GM10248 (cell line): ENCODE results near the gene INPP4B.

Source experiments
- CTCF ChIA-PET: fragments of 300-600 bp; sonication (Branson Sonifier 250); formaldehyde crosslinking; extraction: SDS; loops from one replicate; lab custom pipeline; 2021; ENCODE audit warnings: antibody characterized with exemption; lab: Yijun Ruan, JAX
- POLR2A ChIA-PET: fragments of 350-650 bp; sonication (Branson Sonifier 250); formaldehyde crosslinking; extraction: SDS; loops from one replicate; lab custom pipeline; 2020; ENCODE audit warnings: antibody characterized with exemption; lab: Yijun Ruan, JAX
- DNase-seq: peaks from one replicate; pipeline ENCODE4 v3.0.0; 2012; ENCODE audit errors: extremely low spot score
- CTCF ChIP-seq: IDR thresholded peaks from 2 replicates; pipeline ENCODE4 v1.5.1; 2012; ENCODE audit warnings: mild to moderate bottlenecking, low read depth; ENCODE audit errors: extremely low read depth, missing control alignments, control extremely low read depth

Gene INPP4B

GRCh38 chr4:142566777-142567176 lies 279.3 kb downstream of the INPP4B start:
- CTCF ChIA-PET = interaction anchor here (1.1 to 2.0 kb wide), 3 partner anchors 10 to 25 kb away, joined by 3 to 5 read pairs (median 3); no protein-coding TSS in a partner anchor
- DNase-seq = no peak
- no peak for TF ChIP-seq CTCF
- POLR2A ChIA-PET = no interaction called here

- ChIA-PET POLR2A (no interaction called here), CTCF (interaction anchor here (1.2 kb wide), 1 partner anchor 25 kb away, joined by 3 read pairs; no protein-coding TSS in a partner anchor)
- TF ChIP-seq CTCF = no peak
- DNase-seq = no peak
Measured at GRCh38 chr4:142566243-142566642, 279.9 kb downstream of the INPP4B start.

DNA sequence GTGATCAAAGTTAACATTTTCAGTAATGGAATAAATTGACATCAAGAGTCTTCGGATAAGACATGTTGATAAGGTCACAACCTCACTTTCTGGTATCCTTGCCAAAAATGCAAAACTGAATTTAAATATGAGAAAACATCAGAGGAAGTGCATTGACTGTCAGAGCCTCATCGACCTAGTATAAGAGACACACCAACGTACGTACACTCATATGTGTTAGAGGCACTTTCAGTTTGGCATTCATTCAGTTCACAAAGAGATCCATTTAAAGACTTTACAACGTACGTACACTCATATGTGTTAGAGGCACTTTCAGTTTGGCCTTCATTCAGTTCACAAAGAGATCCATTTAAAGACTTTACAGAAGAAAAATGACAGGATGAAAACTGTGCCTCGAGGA lies 280.3 kb downstream of the INPP4B start:
- DNase-seq = no peak
- POLR2A ChIA-PET = no interaction called here
- CTCF ChIA-PET = no interaction called here
- TF ChIP-seq CTCF = no peak

DNA sequence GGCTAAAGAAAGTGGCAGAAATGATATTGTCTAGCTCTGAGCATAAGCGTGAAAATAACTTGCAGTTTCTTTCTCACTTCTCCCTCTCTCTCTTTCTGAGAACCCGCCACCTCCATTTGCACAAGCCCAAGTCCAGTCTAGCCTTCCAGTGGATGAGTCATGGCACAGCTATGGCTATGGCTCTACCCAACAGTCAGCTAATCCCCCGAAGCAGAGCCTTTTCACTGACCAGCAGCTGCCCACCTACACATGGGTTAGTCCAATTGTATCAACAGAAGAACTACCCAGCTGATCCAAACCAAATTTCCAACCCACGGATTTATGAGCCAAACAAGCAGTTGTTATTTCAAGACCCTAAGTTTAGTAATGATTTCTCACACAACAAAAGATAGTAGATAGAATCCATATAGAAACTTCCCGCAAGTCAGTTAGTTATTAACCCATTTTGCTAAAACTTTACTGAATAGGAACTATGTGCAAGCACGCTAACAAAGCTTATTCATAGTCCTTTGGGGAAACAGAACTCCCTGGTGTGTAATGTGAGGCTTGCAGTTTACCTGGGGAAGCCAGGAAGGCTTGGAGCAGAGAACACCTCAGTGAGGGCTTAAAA lies 282.3 kb downstream of the INPP4B start:
- ChIA-PET POLR2A (no interaction called here), CTCF (no interaction called here)
- TF ChIP-seq CTCF = no peak
- DNase-seq = no peak

DNA sequence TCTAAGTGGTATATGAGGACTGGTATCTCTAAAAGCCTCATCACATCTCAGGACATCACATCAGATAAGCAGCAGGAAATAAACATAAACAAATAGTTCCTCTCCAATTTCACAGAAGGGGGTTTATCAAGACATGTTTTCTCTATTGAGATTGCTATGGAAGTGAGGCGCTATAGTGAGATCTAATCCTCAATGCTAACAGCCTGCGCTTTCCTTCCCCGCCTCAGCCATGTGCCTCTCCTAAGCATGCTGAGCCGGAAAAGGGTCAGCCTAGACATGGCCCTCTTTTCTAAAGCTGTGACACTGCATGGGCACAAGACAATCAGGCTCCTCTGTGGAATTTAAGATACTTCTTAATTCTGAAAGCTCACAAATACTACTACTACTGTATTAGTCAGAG lies 286.1 kb downstream of the INPP4B start:
- POLR2A ChIA-PET = no interaction called here
- CTCF ChIA-PET = no interaction called here
- no peak for TF ChIP-seq CTCF
- no peak for DNase-seq

DNA sequence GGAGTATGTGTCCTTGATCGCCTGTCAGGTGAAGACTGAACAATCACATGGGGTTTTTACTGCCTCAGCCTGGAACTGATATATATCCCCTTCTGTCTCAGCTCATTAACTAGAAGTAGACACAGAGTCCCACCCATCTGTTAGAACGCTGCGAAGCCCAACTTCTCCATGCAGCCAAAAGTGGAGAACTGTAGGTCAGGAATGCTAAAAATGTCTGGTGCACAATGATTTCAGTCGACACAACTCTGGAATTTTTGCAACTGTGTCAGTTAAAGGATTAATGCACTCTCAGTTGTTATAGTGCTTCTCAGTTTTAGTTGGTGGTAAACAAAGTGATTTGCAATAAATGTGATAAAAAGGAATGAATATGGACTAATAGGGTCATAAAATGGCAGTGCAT lies 287.2 kb downstream of the INPP4B start:
- POLR2A ChIA-PET = no interaction called here
- no peak for TF ChIP-seq CTCF
- CTCF ChIA-PET = no interaction called here
- DNase-seq = no peak

DNA sequence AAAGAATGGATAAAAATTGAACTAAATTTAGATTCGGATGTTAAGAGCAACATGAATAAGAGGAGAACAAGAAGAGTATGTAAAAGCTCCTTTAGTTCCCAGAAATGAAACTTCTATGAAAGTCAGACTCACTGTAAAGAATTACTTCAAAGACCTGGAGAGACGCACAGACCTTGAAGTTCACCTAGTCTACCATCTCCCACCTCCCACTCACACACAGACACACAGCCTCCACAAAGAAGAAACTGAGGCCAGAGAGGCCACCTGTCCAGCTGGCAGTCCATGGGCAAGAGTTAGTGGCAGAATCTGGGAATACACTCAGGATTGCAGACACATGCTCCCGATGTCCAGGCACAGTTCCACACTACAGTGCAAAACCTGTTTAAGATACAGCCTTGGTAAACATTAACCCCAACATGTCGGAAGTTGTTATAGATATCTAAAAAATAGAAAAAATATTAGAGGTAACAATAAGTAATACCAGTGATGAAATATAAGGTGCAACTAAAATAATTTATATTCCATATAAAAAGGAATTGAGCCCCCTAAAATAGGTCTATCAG lies 288.8 kb downstream of the INPP4B start:
- no peak for TF ChIP-seq CTCF
- POLR2A ChIA-PET = interaction anchor here (0.6 kb wide), 1 partner anchor 234 kb away, joined by 4 read pairs; no protein-coding TSS in a partner anchor
- DNase-seq = no peak
- CTCF ChIA-PET = interaction anchor here (1.1 kb wide), 1 partner anchor 10 kb away, joined by 5 read pairs; no protein-coding TSS in a partner anchor
